ENCODE results near the gene SPR. TPM values are rescaled to one million over a fixed set of nuclear protein-coding genes. Genes with fewer than 3 reads are reported as not detected.

SPR gene
- total and polyA plus RNA-seq, 2 donors (not counting 3 experiments of a cell fraction or from before 2014, with no cell fraction given) = 22.0 to 27.6 TPM

DNA sequence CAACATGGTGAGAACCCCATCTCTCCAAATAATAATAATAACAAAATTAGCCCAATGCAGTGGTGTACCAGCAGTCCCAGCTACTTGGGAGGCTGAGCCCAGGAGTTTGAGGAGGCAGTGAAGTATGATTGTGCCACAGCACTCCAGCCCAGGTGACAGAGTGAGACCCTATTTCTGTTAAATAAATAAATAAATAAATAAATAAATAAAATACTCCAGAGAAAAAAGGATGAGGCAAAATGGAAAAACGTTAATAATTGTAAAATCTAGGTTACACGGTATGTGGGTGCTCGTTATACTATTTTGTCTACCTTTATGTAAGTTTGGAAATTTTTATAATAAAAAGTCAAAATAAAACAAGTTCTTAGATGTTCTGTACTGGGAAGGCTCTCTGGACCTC lies 21.5 kb downstream of the SPR start:
- no peak overlapping the region for H3K27ac ChIP-seq (ENCODE audit: insufficient read depth, low read depth, low read length)
- DNase-seq (ENCODE audit: low read depth, low spot score) = no peak
- no peak overlapping the region for H2AFZ ChIP-seq (ENCODE audit: low read depth, low read length)
- H3K36me3 ChIP-seq (ENCODE audit: control insufficient read depth in 2 of 2, extremely low read depth in 1 of 2, insufficient read depth in 2 of 2, low read length in 2 of 2) = no peaks in the 10 kb centered on the region
- H3K4me2 ChIP-seq (ENCODE audit: insufficient read depth, low read length) = no peak overlapping the region
- no peak overlapping the region for H3K9ac ChIP-seq (replicated peaks; ENCODE audit: extremely low read depth, insufficient read depth, low read length)
- no peak for TF ChIP-seq CTCF (IDR thresholded peaks at IDR 0.05; ENCODE audit: extremely low read depth in 1 of 2, insufficient read depth in 1 of 2, low read depth in 1 of 2, low read length in 2 of 2)
- no peak for TF ChIP-seq JUN (IDR thresholded peaks at IDR 0.05; ENCODE audit: borderline replicate concordance, insufficient read depth, insufficient read length, low read depth)
- no peak for TF ChIP-seq MAX (IDR thresholded peaks at IDR 0.05; ENCODE audit: insufficient read depth, insufficient read length)
- no peak for TF ChIP-seq POLR2A (IDR thresholded peaks at IDR 0.05; ENCODE audit: low read depth, low read length)
- no peak for TF ChIP-seq POLR2AphosphoS5 (IDR thresholded peaks at IDR 0.05; ENCODE audit: insufficient read depth, low read depth, low read length)
- TF ChIP-seq MYC (IDR thresholded peaks at IDR 0.05; ENCODE audit: low read depth, low read length) = no peak
- no peak for TF ChIP-seq GATA2 (IDR thresholded peaks at IDR 0.05; ENCODE audit: insufficient read depth, insufficient read length, low read depth, low read length)
- no peak for TF ChIP-seq FOS (IDR thresholded peaks at IDR 0.05; ENCODE audit: borderline replicate concordance, insufficient read depth, low read length)
- no peak for TF ChIP-seq EZH2 (IDR thresholded peaks at IDR 0.05; ENCODE audit: borderline replicate concordance, low read depth, low read length, severe bottlenecking)
- BruUV-seq (replicated peaks) = no TSS peak
- dilution Hi-C loops (cut with MboI; ENCODE audit: extremely low pct_ligation_motif_present, low sequenced_read_pairs) = no loop called here
- H3K4me1 ChIP-seq (ENCODE audit: control insufficient read depth, extremely low read depth, insufficient read depth, low read length) = no peaks in the 10 kb centered on the region
- no peaks in the 10 kb centered on the region for H3K79me2 ChIP-seq (ENCODE audit: control insufficient read depth, insufficient read depth, low read length)
- H4K20me1 ChIP-seq (replicated peaks; ENCODE audit: control insufficient read depth, extremely low read depth, insufficient read depth, low read length) = no peaks in the 10 kb centered on the region
- H3K4me3 ChIP-seq (replicated peaks in 1 of 3; ENCODE audit: insufficient read depth in 1 of 3, low read depth in 1 of 3, low read length in 3 of 3) = no peak overlapping the region
- ChIA-PET CTCF (interaction anchor here (1.8 kb wide), 1 partner anchor 15 kb away, joined by 9 read pairs; no protein-coding TSS in a partner anchor), POLR2A (no interaction called here)
- intact Hi-C loops (cut with micrococcal nuclease) = no loop called here
- no peak for FAIRE-seq
- H3K9me3 ChIP-seq (replicated peaks; ENCODE audit: control insufficient read depth, insufficient read depth, low read length) = no peaks in the 10 kb centered on the region
- H3K27me3 ChIP-seq (ENCODE audit: control insufficient read depth in 2 of 2, insufficient read depth in 2 of 2, low read length in 2 of 2) = peaks cover 47 to 81% of the 10 kb centered on the region in 2 experiments
- no peaks in the 10 kb centered on the region for H3K9me1 ChIP-seq (replicated peaks; ENCODE audit: control insufficient read depth, extremely low read depth, insufficient read depth, low read length)
